Keratinocyte (primary cell): ENCODE results near the gene SERPINH1.

Experiments
- EZH2 ChIP-seq: IDR thresholded peaks from one replicate; pipeline ENCODE4 v1.6.1; 2012; ENCODE audit warnings: inconsistent platforms, mild to moderate bottlenecking, low read length, moderate library complexity
- TF ChIP-seq, protein P1 (sequence below), 3 experiments: IDR thresholded peaks in 1 of 3; conservative IDR thresholded peaks in 1 of 3; optimal IDR thresholded peaks in 1 of 3; 2 replicates in 2 of 3; 3 replicates in 1 of 3; pipeline versions ENCODE3 to v1.5.1; 2011; ENCODE audit warnings: low read length in 3 of 3, mild to moderate bottlenecking in 3 of 3, moderate library complexity in 2 of 3, control low read depth in 1 of 3, inconsistent platforms in 1 of 3; ENCODE audit not compliant: insufficient read depth in 2 of 3; ENCODE audit errors: extremely low read depth in 1 of 3

DNA sequence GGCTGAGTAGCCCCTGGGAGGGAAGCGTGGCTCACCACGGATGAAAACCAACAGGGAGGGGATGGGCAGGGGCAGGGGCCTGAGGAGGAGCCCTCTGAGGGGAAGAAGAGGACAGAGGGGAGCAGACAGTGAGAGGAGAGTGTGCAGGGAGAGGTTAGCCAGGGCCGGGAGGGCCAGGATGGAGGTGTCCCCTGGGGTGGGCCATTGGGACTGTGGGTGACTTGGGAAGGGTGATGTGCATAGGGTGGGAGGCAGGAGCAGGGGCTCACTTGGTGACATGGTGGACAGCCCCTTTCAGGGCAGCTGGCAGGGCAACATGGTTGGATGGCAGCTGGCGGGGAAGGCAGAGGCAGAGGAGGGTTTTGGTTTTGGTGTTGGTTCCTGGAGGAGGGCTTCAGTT is 30.7 kb upstream of the SERPINH1 start:
- TF ChIP-seq, protein P1, sequence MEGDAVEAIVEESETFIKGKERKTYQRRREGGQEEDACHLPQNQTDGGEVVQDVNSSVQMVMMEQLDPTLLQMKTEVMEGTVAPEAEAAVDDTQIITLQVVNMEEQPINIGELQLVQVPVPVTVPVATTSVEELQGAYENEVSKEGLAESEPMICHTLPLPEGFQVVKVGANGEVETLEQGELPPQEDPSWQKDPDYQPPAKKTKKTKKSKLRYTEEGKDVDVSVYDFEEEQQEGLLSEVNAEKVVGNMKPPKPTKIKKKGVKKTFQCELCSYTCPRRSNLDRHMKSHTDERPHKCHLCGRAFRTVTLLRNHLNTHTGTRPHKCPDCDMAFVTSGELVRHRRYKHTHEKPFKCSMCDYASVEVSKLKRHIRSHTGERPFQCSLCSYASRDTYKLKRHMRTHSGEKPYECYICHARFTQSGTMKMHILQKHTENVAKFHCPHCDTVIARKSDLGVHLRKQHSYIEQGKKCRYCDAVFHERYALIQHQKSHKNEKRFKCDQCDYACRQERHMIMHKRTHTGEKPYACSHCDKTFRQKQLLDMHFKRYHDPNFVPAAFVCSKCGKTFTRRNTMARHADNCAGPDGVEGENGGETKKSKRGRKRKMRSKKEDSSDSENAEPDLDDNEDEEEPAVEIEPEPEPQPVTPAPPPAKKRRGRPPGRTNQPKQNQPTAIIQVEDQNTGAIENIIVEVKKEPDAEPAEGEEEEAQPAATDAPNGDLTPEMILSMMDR (optimal IDR thresholded peaks at IDR 0.05 in 1 of 3, IDR thresholded peaks at IDR 0.05 in 1 of 3, conservative IDR thresholded peaks at IDR 0.05 in 1 of 3; ENCODE audit: extremely low read depth in 1 of 3, insufficient read depth in 2 of 3, low read length in 3 of 3), result no peak
- TF ChIP-seq EZH2, result no peak
